ENCODE results near the gene POLR1E. TPM values are rescaled to one million over a fixed set of nuclear protein-coding genes. Genes with fewer than 3 reads are reported as not detected.
"Not testable (repeated sequence)": the region's sequence is repeated elsewhere in the genome, so short reads cannot be mapped to it uniquely, and the experiment has no call there.

Gene POLR1E
- total RNA-seq, 1 donor from 2014 or later: 21.9 TPM

GRCh38 chr9:37509536-37509935 lies 23.8 kb downstream of the POLR1E start:
- no peaks in the 10 kb centered on the region for H3K9me3 Mint-ChIP-seq (ENCODE audit: unreplicated experiment)
- no peak for DNase-seq (ENCODE audit: extremely low spot score, unreplicated experiment)
- peaks cover 13% of the 10 kb centered on the region for H3K36me3 Mint-ChIP-seq (ENCODE audit: unreplicated experiment)
- H3K4me1 Mint-ChIP-seq (ENCODE audit: unreplicated experiment): no peaks in the 10 kb centered on the region
- H3K27ac Mint-ChIP-seq (ENCODE audit: unreplicated experiment): no peak overlapping the region
- H3K27me3 Mint-ChIP-seq (ENCODE audit: unreplicated experiment): no peaks in the 10 kb centered on the region
- H3K4me3 Mint-ChIP-seq (ENCODE audit: unreplicated experiment): no peak overlapping the region
- TF ChIP-seq CTCF (IDR thresholded peaks at IDR 0.05): no peak

DNA sequence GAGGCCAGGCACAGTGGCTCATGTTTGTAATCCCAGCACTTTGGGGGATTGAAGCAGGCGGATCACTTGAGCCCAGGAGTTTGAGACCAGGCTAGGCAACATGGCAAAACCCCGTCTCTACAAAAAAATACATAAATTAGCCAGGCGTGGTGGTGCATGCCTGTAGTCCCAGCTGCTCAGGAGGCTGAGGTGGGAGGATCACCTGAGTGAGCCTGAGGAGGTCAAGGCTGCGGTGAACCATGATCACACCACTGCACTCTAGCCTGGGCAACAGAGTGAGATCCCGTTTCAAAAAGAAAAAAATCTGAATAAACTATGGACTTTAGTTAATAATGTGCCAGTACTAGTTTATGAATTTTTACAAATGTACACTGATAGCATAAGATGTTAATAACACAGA lies 24.3 kb downstream of the POLR1E start:
- H3K4me3 Mint-ChIP-seq (ENCODE audit: unreplicated experiment): not testable (repeated sequence)

DNA sequence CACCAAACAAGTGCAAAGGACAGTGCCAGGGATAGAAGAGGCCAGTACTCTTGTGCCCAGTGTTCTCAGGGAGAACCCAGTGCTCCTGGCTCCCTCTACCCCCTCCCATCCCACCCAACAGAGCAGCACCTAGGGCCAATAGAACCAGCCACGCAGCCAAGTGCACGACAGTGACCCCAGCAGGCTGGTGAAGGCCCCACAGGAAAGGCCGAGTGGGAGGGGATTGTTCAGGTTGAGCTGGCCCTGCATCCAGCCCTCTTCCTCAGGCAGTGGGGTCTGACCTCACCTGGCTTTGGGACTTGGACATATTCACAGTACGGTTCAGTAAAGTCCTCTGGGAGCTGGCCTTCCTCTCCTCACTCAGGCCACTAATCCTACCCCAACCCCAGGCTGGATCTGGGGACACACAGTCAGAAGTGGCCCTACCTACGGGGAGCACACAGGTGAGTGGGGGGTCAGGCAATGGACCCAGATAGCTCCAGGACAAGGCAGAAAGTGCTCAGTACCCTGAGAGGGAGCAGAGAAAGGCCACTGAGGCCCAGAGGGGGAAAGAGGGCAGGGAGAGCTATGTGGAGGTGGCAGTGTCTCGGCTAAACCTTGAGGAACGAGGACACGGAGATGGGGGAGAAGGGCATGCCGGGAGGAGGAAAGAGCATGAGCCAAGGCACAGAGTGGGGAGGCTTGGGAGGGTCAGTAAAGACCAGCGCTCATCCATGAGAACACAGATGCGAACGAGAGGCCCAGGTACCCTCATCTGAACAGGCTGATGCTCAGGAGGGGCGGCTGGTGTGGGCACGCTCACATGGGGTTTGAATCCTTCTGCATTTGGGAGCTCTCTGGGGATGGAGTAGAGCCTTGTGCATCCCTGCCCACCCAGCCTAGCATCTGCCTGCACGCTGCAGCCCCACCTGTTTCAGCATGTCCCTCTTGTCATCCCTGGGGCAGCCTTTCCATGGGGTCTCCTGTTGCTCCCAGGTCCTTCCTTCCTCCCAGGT lies 25.6 kb downstream of the POLR1E start:
- DNase-seq (ENCODE audit: extremely low spot score, unreplicated experiment): no peak
- TF ChIP-seq CTCF (IDR thresholded peaks at IDR 0.05): peak; percentile 7
- Mint-ChIP-seq H3K4me3 (ENCODE audit: unreplicated experiment) (no peak overlapping the region), H3K27me3 (ENCODE audit: unreplicated experiment) (no peaks in the 10 kb centered on the region), H3K27ac (ENCODE audit: unreplicated experiment) (no peak overlapping the region), H3K36me3 (ENCODE audit: unreplicated experiment) (peaks cover 23% of the 10 kb centered on the region), H3K9me3 (ENCODE audit: unreplicated experiment) (no peaks in the 10 kb centered on the region), H3K4me1 (ENCODE audit: unreplicated experiment) (no peaks in the 10 kb centered on the region)

More for the DNA sequence above, 24.3 kb downstream of the POLR1E start:
- peaks cover 17% of the 10 kb centered on the region for H3K36me3 Mint-ChIP-seq (ENCODE audit: unreplicated experiment)
- H3K27ac Mint-ChIP-seq (ENCODE audit: unreplicated experiment); H3K4me1 Mint-ChIP-seq (ENCODE audit: unreplicated experiment); H3K9me3 Mint-ChIP-seq (ENCODE audit: unreplicated experiment); H3K27me3 Mint-ChIP-seq (ENCODE audit: unreplicated experiment); DNase-seq (ENCODE audit: extremely low spot score, unreplicated experiment): not testable (repeated sequence)

DNA sequence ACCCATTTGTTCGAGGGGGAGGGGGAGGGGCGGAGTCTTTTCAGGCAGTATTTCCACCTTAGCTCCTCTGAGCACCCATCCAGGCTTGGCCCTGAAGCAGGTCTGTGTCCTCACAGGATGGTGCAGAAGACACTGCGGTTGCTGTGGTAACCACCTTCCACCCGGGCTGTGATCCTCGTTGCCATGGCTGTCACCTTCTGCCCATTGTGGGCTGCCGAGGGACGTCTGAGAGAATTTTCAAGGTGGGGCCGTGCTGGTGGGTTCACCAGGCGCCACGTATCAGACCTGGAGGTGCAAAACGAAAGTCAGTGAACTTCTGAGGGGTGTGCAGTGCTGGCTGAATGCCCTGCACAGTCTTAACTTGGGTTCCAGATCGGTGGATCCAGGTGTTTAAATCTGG lies 26.7 kb downstream of the POLR1E start:
- Mint-ChIP-seq H3K4me3 (ENCODE audit: unreplicated experiment) (no peak overlapping the region), H3K9me3 (ENCODE audit: unreplicated experiment) (no peaks in the 10 kb centered on the region), H3K4me1 (ENCODE audit: unreplicated experiment) (no peaks in the 10 kb centered on the region), H3K36me3 (ENCODE audit: unreplicated experiment) (peaks cover 23% of the 10 kb centered on the region), H3K27me3 (ENCODE audit: unreplicated experiment) (no peaks in the 10 kb centered on the region), H3K27ac (ENCODE audit: unreplicated experiment) (no peak overlapping the region)
- TF ChIP-seq CTCF (IDR thresholded peaks at IDR 0.05): no peak
- DNase-seq (ENCODE audit: extremely low spot score, unreplicated experiment): no peak

GRCh38 chr9:37514415-37514814 lies 28.7 kb downstream of the POLR1E start:
- H3K36me3 Mint-ChIP-seq (ENCODE audit: unreplicated experiment): peaks cover 29% of the 10 kb centered on the region
- DNase-seq (ENCODE audit: extremely low spot score, unreplicated experiment); H3K27ac Mint-ChIP-seq (ENCODE audit: unreplicated experiment); H3K4me1 Mint-ChIP-seq (ENCODE audit: unreplicated experiment); H3K27me3 Mint-ChIP-seq (ENCODE audit: unreplicated experiment); H3K9me3 Mint-ChIP-seq (ENCODE audit: unreplicated experiment); H3K4me3 Mint-ChIP-seq (ENCODE audit: unreplicated experiment): not testable (repeated sequence)

GRCh38 chr9:37514999-37515398 lies 29.3 kb downstream of the POLR1E start:
- Mint-ChIP-seq H3K27me3 (ENCODE audit: unreplicated experiment) (no peaks in the 10 kb centered on the region), H3K4me1 (ENCODE audit: unreplicated experiment) (no peaks in the 10 kb centered on the region), H3K27ac (ENCODE audit: unreplicated experiment) (no peak overlapping the region), H3K4me3 (ENCODE audit: unreplicated experiment) (no peak overlapping the region), H3K36me3 (ENCODE audit: unreplicated experiment) (peaks cover 32% of the 10 kb centered on the region), H3K9me3 (ENCODE audit: unreplicated experiment) (no peaks in the 10 kb centered on the region)
- DNase-seq (ENCODE audit: extremely low spot score, unreplicated experiment): no peak
- TF ChIP-seq CTCF (IDR thresholded peaks at IDR 0.05): no peak
